ENCODE data around the gene PRDX4. TPM values are rescaled to one million over a fixed set of nuclear protein-coding genes. Genes with fewer than 3 reads are reported as not detected.

Gene PRDX4
- total and polyA plus RNA-seq, 10 of the 15 experiments (the other 5 are each of a cell fraction or from before 2014, with no cell fraction given) = 11.1 to 121 (median 59.1) TPM

DNA sequence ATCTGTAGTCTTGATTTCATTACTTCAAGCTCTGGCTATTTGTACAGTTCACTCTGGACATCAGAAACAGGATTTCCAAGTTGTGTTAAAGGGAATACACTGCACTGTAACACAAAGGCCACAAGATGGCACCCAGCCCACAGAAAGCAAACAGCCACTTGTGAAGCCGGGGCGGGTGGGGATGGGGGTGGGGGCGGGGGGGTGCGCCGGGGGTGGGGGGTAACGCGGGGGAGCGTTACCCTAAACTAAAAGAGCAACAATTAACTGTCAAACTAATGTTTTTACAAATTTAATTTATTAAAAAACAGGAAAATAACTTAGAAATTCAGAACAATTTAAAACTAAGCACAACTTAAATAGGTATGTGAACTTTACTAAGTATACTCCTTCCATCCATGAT, 27.3 kb downstream of the PRDX4 start:
- H3K4me1 ChIP-seq (ENCODE audit: control insufficient read depth, insufficient read depth, low read length) = no peaks in the 10 kb centered on the region
- no peaks in the 10 kb centered on the region for H4K20me1 ChIP-seq (ENCODE audit: control insufficient read depth, insufficient read depth)
- intact Hi-C loops (cut with micrococcal nuclease; ENCODE audit: unreplicated experiment) = loop anchor here (1.0 to 10.0 kb wide), 2 partner anchors 208 to 550 kb away; no protein-coding TSS in a partner anchor
- DNase-seq (ENCODE audit: low read depth, low spot score) (peak; percentile 11), FAIRE-seq (no peak), ATAC-seq (peak; percentile 90)
- 4% methylated on average over 8 of the region's 8 CpGs for WGBS (ENCODE audit: insufficient coverage, insufficient replicate concordance, low lambda C conversion rate, missing lambda C conversion rate)
- H3K4me3 ChIP-seq = no peak overlapping the region
- H3K27me3 ChIP-seq (replicated peaks in 1 of 2; ENCODE audit: control insufficient read depth in 2 of 2, insufficient read depth in 2 of 2, low read length in 1 of 2) = no peaks in the 10 kb centered on the region
- in situ Hi-C loops (cut with MboI) = loop anchor here (5.0 to 10.0 kb wide), 2 partner anchors 208 to 560 kb away; no protein-coding TSS in a partner anchor
- H3K9me3 ChIP-seq (replicated peaks; ENCODE audit: control insufficient read depth, insufficient read depth, low read length) = no peaks in the 10 kb centered on the region
- no peak overlapping the region for H3K27ac ChIP-seq (ENCODE audit: control insufficient read depth, insufficient read depth)
- H3K36me3 ChIP-seq (ENCODE audit: control insufficient read depth in 2 of 2, insufficient read depth in 2 of 2, low read length in 1 of 2) = no peaks in the 10 kb centered on the region
- H3K9ac ChIP-seq (ENCODE audit: control insufficient read depth, insufficient read depth, low read length) = no peak overlapping the region
- no TSS peak for BruUV-seq (replicated peaks)
- TF ChIP-seq PML (IDR thresholded peaks at IDR 0.05; ENCODE audit: low read length) = no peak
- TF ChIP-seq STAT3 (IDR thresholded peaks at IDR 0.05; ENCODE audit: low read depth, low read length) = no peak
- peak; percentile 67 for TF ChIP-seq SMC3 (IDR thresholded peaks at IDR 0.05; ENCODE audit: borderline replicate concordance, low read length)
- TF ChIP-seq, protein P1, sequence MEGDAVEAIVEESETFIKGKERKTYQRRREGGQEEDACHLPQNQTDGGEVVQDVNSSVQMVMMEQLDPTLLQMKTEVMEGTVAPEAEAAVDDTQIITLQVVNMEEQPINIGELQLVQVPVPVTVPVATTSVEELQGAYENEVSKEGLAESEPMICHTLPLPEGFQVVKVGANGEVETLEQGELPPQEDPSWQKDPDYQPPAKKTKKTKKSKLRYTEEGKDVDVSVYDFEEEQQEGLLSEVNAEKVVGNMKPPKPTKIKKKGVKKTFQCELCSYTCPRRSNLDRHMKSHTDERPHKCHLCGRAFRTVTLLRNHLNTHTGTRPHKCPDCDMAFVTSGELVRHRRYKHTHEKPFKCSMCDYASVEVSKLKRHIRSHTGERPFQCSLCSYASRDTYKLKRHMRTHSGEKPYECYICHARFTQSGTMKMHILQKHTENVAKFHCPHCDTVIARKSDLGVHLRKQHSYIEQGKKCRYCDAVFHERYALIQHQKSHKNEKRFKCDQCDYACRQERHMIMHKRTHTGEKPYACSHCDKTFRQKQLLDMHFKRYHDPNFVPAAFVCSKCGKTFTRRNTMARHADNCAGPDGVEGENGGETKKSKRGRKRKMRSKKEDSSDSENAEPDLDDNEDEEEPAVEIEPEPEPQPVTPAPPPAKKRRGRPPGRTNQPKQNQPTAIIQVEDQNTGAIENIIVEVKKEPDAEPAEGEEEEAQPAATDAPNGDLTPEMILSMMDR (IDR thresholded peaks at IDR 0.05 in 2 of 3, conservative IDR thresholded peaks at IDR 0.05 in 1 of 3; ENCODE audit: control insufficient read depth in 2 of 3, extremely low read depth in 1 of 3, insufficient read depth in 1 of 3, low read depth in 3 of 3, low read length in 3 of 3) = peak; percentile 37 to 70 (median 63); a peak in 5 of 6 replicates
- TF ChIP-seq RAD21 (IDR thresholded peaks at IDR 0.05; ENCODE audit: insufficient read depth, low read depth, low read length) = peak; percentile 76
- CTCF ChIA-PET = interaction anchor here (0.6 to 11.3 kb wide), 5 partner anchors 87 to 359 kb away, joined by 4 to 154 read pairs (median 4); no protein-coding TSS in a partner anchor
- SMC1A ChIA-PET (ENCODE audit: uncharacterized antibody, unreplicated experiment) = interaction anchor here (1.0 to 7.3 kb wide), 2 partner anchors 207 to 212 kb away, joined by 5 to 71 read pairs; no protein-coding TSS in a partner anchor
- no peak overlapping the region for H2AFZ ChIP-seq (ENCODE audit: control insufficient read depth, low read depth, low read length)
- POLR2A ChIA-PET = no interaction called here
- no peak overlapping the region for H3K4me2 ChIP-seq (ENCODE audit: control insufficient read depth, insufficient read depth)
- no peaks in the 10 kb centered on the region for H3K79me2 ChIP-seq (ENCODE audit: control insufficient read depth, insufficient read depth, low read length)
- RAD21 ChIA-PET (ENCODE audit: unreplicated experiment) = interaction anchor here (0.6 to 5.4 kb wide), 4 partner anchors 12 to 546 kb away, joined by 3 to 59 read pairs (median 3); no protein-coding TSS in a partner anchor

All from GM12878 (cell line).